Measurements from ENCODE around the gene ANKS1B.
"Not testable (repeated sequence)": the region's sequence is repeated elsewhere in the genome, so short reads cannot be mapped to it uniquely, and the experiment has no call there.

The ANKS1B gene

GRCh38 chr12:98767248-98767647, 1217.5 kb downstream of the ANKS1B start:
- no peak for DNase-seq (ENCODE audit: low read depth in 2 of 2)

- no peak for DNase-seq (ENCODE audit: low read depth in 2 of 2)
Measured at GRCh38 chr12:98763656-98764055, 1221.1 kb downstream of the ANKS1B start.

GRCh38 chr12:98758331-98758730, 1226.4 kb downstream of the ANKS1B start:
- DNase-seq (ENCODE audit: low read depth in 2 of 2) = no peak

DNA sequence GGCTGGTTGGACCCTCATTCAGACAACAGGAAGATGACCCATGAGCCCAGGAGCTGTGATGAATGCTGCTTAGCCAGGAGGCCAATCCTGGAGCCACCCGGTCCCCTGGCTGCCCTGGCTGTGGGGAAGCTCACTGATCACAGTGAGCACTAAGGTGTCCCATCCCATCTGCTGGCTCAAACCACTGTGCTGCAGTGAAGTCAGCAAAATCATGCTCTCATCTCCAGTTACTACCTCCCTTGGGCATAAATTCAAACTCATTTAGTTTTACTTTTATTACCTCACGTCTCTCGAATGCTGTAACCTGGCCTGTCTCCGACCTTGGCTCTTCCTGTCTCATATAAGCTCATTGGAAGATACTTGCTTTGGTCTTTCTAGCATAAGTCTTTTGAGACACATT, 1227.3 kb downstream of the ANKS1B start:
- DNase-seq (ENCODE audit: low read depth in 2 of 2) = no peak

GRCh38 chr12:98755855-98756254, 1228.9 kb downstream of the ANKS1B start:
- DNase-seq (ENCODE audit: low read depth in 2 of 2) = not testable (repeated sequence)

- no peak for DNase-seq (ENCODE audit: low read depth in 2 of 2)
Measured at GRCh38 chr12:98754095-98754494, 1230.6 kb downstream of the ANKS1B start.

DNA sequence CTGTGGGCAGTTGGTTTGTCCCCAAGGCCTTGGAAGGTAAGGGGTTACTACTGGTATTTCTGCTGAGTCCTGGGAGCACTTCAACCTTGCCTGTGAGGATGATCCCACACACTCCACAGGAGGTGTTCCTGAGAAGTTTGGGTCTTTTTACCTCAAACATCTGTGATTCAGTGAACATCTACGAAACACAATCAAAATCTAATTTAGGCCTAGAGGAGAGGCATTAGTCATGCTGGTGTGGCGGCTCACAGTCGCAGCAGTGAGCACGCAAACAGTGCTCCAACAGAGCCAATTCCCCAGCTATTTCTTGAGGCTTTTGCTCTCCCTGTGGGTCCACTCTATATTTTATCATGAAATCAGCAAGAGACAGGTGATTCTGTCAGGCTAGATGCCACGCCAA, 1232.0 kb downstream of the ANKS1B start:
- no peak for DNase-seq (ENCODE audit: low read depth in 2 of 2)

GRCh38 chr12:98751580-98752115, 1233.1 kb downstream of the ANKS1B start:
- no peak for DNase-seq (ENCODE audit: low read depth in 2 of 2)

- DNase-seq (ENCODE audit: low read depth in 2 of 2) = no peak
Measured at GRCh38 chr12:98750511-98750910, 1234.2 kb downstream of the ANKS1B start.

DNA sequence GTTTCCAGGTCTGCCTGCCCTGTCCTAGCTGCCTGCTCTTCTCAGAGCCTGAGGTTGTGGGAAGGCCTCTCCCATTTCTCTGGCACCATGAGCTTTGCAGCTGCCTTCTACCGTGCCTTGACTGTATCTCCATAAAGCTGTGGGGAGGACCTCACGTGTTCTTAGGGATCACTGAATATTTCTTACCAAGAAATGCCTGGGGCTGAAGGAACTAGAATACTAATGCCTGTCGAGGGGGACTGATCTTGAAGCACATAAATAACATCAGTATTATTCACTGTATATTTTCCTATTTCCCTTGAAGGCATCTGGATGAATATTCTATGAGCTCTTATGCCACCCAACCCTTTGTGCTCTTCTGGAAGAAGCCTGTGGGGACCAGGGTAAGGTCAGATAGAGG, 1236.3 kb downstream of the ANKS1B start:
- no peak for DNase-seq (ENCODE audit: low read depth in 2 of 2)

DNA sequence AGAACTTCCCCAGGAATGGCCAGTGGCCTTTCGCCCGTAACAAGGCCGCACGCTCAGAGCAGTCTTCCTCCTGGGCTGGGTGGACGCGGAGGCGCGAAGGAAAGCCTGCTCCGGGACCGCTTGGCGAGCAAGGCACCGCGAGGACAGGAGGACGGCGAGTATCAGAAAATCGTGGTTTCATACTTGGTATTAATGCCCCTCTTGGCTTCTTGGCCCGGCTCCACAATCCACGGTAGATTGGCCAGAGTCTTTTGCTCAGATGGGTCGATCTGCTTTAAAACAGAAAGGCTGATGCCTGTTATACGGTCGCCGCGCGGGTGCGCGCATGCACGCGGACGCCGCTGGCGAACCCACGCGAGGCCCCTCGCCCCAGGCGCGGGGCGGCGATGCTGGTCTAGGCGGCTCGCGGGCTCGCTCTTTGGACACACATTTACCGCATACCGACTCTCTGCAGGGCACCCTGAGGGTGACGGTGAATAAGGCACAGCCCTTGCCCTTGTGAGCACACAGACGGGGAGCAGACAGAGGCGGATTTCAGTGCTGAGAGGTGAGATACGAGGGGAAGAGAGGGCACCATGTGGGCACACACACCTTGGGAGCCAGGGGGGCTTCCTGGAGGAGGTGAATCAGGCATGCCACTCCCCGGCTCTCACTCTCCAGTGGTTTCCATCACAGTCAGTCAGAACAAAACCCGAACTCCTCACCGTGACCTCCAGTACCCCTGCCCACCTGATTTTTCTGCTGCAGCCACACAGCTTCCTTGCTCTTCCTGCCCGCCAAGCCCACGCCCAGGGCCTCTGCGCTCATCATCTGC, 1239.0 kb downstream of the ANKS1B start:
- no peak for DNase-seq (ENCODE audit: low read depth in 2 of 2)

DNA sequence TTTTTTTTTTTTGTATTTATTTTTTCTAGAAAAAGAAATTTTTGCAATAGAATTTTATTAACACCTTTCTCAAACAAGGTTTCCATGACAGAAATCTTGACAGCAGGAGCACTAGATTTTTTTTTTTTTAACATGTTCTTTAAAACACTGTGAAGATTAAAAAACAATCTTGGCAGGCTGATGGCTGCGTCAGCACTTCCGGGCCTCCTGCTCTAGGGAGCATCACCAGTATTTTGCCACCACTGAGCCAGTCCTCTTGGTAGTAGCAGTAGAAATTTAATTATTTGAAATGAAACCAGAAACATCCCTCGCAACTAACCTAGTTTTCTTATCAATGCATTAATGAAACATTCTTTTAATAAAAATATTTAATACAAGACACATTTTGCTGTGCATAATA, 1240.1 kb downstream of the ANKS1B start:
- DNase-seq (ENCODE audit: low read depth in 2 of 2) = no peak

GRCh38 chr12:98743362-98743953, 1241.3 kb downstream of the ANKS1B start:
- DNase-seq (ENCODE audit: low read depth in 2 of 2) = peak in 1 of 2 donors; percentile 29

DNA sequence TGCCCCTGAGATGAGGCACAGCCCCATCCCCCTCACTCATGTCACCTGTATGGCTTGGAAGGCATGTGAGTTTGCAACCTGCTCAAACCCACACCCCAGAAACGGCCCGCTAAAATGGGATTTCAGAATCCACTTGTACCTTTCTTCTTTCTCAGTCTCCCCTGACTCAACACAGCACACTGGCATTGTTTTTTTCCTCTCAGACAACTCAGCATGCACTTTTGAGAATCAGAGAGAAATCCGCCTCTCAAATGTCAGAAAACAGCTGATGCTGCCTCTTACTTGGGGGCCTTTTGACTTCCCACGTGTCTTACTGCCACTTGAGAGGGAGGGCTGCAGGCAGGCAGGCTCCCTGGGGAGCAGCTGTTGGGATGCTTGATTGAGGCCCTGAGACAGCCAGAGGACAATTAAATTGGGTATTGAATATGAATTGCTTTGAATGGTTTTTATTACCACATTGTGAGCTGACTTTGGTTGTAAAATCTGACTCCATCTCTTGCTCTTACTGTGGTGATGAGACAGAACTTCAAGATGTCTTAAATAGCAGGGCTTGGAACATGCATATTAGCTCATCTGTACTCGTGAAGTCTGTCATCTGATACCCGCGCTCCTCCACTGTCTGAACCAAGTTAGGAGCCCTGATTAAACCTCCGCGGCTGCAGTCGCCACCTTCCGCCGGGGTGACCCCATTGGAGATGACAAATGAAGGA, 1243.0 kb downstream of the ANKS1B start:
- no peak for DNase-seq (ENCODE audit: low read depth in 2 of 2)

- no peak for DNase-seq (ENCODE audit: low read depth in 2 of 2)
Measured at GRCh38 chr12:98741196-98741555, 1243.6 kb downstream of the ANKS1B start.

GRCh38 chr12:98740751-98741150, 1244.0 kb downstream of the ANKS1B start:
- DNase-seq (ENCODE audit: low read depth in 2 of 2) = no peak

DNA sequence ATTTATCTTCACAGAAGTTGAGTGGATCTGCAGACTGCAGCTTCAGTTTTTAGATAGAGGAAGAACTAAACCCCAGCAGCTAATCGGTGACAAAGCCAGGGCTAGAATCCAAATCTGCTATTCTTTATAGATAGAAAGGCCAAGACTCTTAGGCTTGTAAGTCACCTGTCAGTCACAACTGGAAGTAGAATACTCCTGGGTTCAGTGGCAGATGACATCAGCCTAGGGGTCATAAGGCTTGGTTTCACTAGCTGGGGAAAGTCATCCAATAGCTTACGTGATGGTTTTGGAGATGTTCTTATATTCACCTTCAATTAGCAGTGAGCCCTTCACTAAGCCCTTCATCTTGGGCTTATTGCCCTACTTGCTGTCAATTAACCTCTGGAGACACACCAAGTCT, 1246.2 kb downstream of the ANKS1B start:
- no peak for DNase-seq (ENCODE audit: low read depth in 2 of 2)

- no peak for DNase-seq (ENCODE audit: low read depth in 2 of 2)
Measured at GRCh38 chr12:98738002-98738401, 1246.7 kb downstream of the ANKS1B start.

DNA sequence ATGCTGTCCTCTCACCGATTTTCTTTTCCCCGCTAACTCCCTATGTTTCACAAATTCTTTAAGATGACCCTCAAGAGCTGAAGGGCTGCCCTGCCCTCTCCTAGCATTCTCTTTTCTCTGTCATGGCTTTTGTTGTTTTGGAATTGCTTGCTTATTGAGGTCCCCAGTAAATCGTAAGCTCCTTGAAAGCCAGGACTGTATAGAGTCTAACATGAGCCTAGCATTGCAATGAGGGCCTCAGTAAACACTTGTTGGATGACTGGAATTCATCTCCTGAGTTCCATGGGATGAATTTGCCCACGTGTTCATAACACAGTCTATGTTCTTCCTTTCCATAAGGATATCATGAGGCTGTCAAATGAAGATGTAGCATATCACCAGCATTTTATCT, 1247.4 kb downstream of the ANKS1B start:
- no peak for DNase-seq (ENCODE audit: low read depth in 2 of 2)

- no peak for DNase-seq (ENCODE audit: low read depth in 2 of 2)
Measured at GRCh38 chr12:98736352-98737321, 1248.1 kb downstream of the ANKS1B start.

DNA sequence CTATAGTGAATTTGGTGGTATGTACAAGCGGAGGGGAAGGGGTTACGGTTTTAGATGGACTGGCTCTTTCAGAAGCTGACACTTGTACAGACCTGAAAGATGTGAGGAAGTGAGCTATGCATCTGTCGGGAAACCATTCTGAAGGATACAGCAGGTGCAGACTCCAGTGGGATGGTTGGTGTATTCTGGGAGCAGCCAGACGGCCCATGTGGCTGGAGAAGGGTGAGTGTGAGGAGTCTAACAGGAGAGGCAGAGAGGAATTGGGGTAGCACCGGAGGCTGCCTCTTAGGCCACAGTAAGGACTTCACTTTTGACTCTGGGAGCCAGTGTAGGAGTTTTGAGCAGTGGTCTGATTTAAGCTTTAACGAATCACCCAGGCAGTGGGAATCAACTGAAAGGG, 1248.9 kb downstream of the ANKS1B start:
- no peak for DNase-seq (ENCODE audit: low read depth in 2 of 2)

Data from activated CD4-positive, alpha-beta T cell treated with anti-CD3 and anti-CD28 coated beads for 24 hours (primary cell).